Measurements from ENCODE around the gene UBE2J2. TPM values are rescaled to one million over a fixed set of nuclear protein-coding genes. Genes with fewer than 3 reads are reported as not detected.

The UBE2J2 gene
- total RNA-seq, 1 donor from 2014 or later, result 49.3 TPM

- TF ChIP-seq, protein P1, sequence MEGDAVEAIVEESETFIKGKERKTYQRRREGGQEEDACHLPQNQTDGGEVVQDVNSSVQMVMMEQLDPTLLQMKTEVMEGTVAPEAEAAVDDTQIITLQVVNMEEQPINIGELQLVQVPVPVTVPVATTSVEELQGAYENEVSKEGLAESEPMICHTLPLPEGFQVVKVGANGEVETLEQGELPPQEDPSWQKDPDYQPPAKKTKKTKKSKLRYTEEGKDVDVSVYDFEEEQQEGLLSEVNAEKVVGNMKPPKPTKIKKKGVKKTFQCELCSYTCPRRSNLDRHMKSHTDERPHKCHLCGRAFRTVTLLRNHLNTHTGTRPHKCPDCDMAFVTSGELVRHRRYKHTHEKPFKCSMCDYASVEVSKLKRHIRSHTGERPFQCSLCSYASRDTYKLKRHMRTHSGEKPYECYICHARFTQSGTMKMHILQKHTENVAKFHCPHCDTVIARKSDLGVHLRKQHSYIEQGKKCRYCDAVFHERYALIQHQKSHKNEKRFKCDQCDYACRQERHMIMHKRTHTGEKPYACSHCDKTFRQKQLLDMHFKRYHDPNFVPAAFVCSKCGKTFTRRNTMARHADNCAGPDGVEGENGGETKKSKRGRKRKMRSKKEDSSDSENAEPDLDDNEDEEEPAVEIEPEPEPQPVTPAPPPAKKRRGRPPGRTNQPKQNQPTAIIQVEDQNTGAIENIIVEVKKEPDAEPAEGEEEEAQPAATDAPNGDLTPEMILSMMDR (conservative IDR thresholded peaks at IDR 0.05; ENCODE audit: low read depth, low read length), result no peak
- no peak for DNase-seq (ENCODE audit: low read depth)
- H3K4me3 ChIP-seq (ENCODE audit: low read depth, low read length), result no peak overlapping the region
Observed at GRCh38 chr1:1223891-1224290, 49.8 kb downstream of the UBE2J2 start.

DNA sequence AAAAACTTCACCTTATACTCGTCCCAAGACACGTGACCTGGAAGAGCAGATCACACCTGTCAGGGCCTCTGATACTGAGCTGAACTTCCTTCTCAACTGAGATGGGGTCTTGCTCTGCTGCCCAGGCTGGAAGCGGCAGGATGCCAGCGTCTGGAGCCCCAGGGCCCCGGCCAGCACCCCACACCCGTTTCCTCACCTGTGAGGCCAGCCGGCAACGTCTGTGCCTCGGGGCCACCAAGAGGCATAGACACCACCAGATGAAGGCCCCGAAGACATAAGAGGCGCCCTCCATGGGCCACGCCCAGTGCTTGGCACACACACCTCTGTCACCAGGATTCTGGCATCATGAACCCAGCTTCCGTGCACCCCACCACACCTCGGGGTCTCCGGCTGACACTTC is 50.3 kb downstream of the UBE2J2 start:
- TF ChIP-seq, protein P1 (conservative IDR thresholded peaks at IDR 0.05; ENCODE audit: low read depth, low read length), result no peak
- H3K4me3 ChIP-seq (ENCODE audit: low read depth, low read length), result no peak overlapping the region
- no peak for DNase-seq (ENCODE audit: low read depth)

GRCh38 chr1:1222575-1223225 is 51.0 kb downstream of the UBE2J2 start:
- no peak for DNase-seq (ENCODE audit: low read depth)
- TF ChIP-seq, protein P1 (conservative IDR thresholded peaks at IDR 0.05; ENCODE audit: low read depth, low read length), result no peak
- H3K4me3 ChIP-seq (ENCODE audit: low read depth, low read length), result no peak overlapping the region

- TF ChIP-seq, protein P1 (conservative IDR thresholded peaks at IDR 0.05; ENCODE audit: low read depth, low read length), result no peak
- DNase-seq (ENCODE audit: low read depth), result no peak
Observed at GRCh38 chr1:1221887-1222574, 51.6 kb downstream of the UBE2J2 start.

GRCh38 chr1:1220197-1220596 is 53.5 kb downstream of the UBE2J2 start:
- no peak overlapping the region for H3K4me3 ChIP-seq (ENCODE audit: low read depth, low read length)
- TF ChIP-seq, protein P1 (conservative IDR thresholded peaks at IDR 0.05; ENCODE audit: low read depth, low read length), result no peak
- DNase-seq (ENCODE audit: low read depth), result no peak

More at GRCh38 chr1:1221887-1222574, 51.6 kb downstream of the UBE2J2 start:
- H3K4me3 ChIP-seq (ENCODE audit: low read depth, low read length), result no peak overlapping the region

- DNase-seq (ENCODE audit: low read depth), result no peak
- H3K4me3 ChIP-seq (ENCODE audit: low read depth, low read length), result no peak overlapping the region
- TF ChIP-seq, protein P1 (conservative IDR thresholded peaks at IDR 0.05; ENCODE audit: low read depth, low read length), result no peak
Observed at GRCh38 chr1:1219341-1219740, 54.3 kb downstream of the UBE2J2 start.
